Glomerular visceral epithelial cell (primary cell): ENCODE measurements around the gene TAP2.

Experiments
- DNase-seq: peaks from one replicate; pipeline ENCODE4 v3.0.0-alpha.2; 2016; ENCODE audit errors: extremely low spot score

TAP2 gene

DNA sequence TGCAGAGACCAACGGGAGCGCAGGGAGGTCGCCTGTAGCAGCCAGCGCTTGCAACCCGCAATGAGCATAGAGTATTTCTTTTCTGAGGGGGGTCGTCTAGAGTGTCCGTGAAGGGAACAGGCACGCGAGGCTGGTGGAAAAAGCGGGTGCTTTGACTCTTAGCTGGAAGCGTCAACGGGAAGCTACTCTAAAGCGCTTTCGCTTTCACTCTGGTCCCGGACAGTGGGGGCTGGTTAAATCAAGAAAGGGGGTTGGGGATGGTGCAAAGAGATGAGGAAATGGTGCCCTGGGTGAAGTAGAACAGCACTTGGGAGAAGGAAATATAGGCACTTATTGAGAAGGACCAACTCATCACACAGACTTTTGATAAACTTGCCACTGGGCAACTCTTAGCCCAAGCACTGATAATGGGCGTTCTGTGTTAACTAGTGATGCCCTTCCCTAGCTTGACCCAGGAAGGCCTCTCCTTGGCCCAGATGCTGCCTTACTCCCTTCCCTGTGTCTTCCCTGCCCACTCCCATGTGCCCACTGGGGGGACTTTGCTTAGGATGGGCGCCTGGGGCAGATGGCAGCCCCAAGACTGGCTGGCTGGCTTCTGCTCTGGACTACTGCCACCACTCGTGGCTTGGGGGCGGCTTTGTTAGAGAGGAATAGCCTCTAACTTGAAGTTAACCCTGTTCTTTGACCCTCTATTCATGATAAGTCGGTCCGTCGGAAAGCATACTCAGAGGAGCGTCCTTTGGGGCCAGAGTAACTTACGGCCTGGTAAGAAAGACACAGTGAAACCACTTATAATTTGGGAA lies 16.0 kb upstream of the TAP2 start:
- DNase-seq = peak; percentile 25

GRCh38 chr6:32853541-32854375 lies 15.2 kb upstream of the TAP2 start, which contains the start of the genes PSMB9 and TAP1:
Gene PSMB9, plus strand, starts transcription at chr6:32854192. Its CDS starts 38 bp downstream, at chr6:32854230.
Gene TAP1, minus strand, starts transcription at chr6:32853704. Its CDS starts 68 bp downstream, at chr6:32853636.
- peak; percentile 94 for DNase-seq

DNA sequence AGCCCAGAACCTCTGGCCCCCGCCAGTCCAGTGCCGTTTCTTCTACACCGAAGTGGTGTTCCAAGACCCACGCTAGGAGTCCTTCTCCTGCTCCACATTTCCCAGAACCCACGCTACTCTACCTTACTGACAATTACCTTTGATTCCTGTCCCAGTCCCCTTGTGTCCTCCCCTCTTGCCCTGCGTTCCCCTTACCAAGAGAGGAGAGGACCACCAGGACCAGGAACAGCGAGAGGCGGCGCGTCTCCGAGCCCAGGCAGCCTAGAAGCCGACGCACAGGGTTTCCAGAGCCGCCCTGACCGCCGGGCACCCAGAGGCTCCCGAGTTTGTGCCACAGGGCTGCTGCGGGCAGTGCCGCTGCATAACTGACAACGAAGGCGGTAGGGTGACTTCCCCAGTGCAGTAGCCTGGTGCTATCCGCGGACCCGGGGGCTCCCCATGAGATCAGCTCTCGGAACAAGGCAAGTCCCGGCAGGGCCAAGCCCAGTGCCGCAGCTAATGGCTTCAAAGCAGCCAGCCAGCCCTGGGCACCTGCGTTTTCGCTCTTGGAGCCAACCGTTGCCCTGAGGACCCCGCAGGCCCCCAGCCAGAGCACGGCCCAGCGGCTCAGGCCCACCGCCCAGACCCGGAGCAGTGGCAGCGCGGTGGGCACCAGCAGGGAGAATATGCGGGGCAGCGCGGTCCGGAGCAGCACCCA lies 14.5 kb upstream of the TAP2 start:
- DNase-seq = peak; percentile 45

- peak; percentile 33 for DNase-seq
These were observed 13.7 kb upstream of the TAP2 start for GRCh38 chr6:32852018-32852843.

DNA sequence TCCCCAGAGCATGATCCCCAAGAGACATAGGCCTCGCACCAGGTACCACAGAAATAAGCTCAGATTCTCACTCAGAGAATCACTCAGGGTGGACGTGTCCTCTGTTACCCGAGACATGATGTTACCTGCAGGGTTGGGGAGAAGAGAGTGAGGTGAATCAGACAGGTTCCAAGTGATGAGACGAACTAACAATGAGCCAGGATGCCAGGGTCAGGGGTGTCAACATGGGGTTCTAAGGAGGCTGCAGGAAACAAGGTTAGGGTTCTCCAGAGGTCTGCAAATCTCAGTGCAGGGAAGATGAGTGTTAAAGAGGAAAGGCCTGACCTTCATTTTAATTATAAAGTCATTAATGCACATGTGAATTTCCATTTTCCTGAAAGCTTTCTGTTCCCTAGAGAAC lies 12.5 kb upstream of the TAP2 start:
- DNase-seq = no peak

DNA sequence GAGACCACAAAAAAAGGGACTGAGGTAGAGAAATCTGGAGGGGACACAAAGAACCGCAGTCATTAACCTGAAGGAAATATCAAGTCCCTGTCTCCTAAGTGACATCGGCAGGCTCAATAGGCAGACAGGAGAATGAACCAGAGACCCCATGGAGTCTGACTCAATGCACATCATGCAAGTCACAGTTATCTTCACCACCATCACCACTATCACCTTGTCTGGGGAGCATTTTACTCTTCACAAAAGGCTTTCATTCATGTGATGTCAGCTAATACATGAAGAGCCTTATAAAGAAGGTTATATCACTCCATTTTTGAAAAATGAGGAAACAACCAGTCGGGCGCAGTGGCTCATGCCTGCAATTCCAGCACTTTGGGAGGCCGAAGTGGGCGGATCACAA lies 10.6 kb upstream of the TAP2 start:
- DNase-seq = no peak

DNA sequence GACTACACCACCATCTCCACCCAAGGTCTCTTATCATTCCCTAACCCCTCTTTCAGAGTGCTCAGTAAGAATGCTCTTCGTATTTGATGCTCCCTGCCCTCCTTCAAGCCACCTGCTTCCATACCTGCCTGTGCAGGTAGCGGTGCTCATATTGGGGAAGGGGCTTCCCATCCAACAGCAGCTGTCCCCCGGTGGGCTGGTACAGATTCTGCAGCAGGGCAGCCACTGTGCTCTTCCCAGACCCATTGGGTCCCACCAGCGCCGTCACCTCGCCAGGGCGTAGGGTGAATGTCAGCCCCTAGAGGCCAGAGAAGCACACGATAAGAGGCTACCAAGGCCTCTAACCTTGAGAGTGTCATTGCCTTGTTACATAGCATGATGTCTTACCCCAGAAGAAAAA lies 9.3 kb upstream of the TAP2 start:
- DNase-seq = no peak

DNA sequence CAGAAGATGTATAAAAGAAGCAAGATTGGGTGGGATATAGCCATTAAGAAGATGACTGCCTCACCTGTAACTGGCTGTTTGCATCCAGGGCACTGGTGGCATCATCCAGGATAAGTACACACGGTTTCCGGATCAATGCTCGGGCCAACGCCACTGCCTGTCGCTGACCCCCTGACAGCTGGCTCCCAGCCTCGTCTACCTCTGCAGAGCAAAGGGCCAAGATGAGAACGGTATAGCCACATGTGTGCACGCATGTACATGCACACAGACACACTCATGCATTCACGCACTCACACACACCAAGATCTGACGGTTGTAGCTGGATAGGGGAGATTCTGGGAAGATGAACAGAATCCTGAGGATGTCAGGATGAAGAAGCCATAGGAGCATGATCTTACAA lies 8.5 kb upstream of the TAP2 start:
- no peak for DNase-seq

DNA sequence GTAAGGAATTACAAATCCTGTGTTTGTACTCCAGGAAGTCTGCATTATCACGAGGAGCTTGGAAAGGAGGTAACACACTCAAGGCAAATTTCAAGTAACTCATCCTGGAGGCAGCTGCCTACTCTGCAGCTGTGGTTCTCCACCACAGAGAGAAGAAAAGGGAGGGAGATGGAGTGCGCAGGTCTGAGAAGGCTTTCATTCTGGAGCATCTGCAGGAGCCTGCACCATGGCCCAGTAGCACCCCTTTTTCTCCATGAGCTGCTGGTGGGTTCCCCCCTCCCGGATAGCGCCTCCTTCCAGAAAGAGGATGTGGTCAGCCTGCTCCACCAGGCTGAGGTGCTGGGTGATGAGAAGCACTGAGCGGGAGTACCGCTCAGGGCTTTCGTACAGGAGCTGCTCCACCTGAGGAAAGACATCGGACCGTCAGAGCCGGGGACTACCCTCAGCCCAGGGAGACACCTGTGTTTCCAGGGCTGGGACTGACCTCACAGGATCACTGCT lies 6.9 kb upstream of the TAP2 start:
- DNase-seq = no peak

- DNase-seq = no peak
These were observed 6.4 kb upstream of the TAP2 start for GRCh38 chr6:32844839-32845383.

GRCh38 chr6:32843979-32844838 lies 5.7 kb upstream of the TAP2 start, which contains the start of gene PSMB8:
Gene PSMB8, minus strand, starts transcription at chr6:32844047. Its CDS starts 51 bp downstream, at chr6:32843996.
- DNase-seq = peak; percentile 96

DNA sequence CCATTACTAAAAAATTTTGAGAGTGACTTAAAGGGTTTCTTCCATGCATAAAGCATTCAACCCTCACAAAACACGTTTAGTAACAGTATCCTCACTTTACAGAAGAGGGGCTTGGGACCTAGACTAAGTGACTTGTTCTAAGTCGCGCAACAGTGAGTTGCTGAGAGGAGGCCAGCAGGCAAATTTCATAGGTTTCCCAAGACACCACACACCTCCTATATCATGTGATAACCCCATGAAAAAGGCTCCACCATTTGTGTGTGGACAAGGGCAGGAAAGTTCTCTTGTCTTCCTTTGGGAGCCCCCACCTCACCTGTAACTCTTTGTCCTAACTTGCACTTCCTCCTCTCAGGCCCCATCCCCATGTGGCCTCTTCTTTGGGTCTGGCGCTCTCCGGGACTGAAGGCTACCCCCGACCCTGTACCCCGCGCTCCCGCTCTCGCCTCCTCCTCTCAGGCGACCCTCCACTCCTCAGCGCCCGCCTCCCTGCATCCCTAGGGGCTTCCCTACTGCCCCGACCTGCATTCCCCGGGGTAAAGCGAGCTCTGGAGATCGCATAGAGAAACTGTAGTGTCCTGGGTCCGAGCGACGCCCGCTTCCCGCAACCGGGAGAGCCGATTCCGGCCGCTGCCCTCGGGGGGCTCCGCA lies 4.9 kb upstream of the TAP2 start:
- DNase-seq = no peak

DNA sequence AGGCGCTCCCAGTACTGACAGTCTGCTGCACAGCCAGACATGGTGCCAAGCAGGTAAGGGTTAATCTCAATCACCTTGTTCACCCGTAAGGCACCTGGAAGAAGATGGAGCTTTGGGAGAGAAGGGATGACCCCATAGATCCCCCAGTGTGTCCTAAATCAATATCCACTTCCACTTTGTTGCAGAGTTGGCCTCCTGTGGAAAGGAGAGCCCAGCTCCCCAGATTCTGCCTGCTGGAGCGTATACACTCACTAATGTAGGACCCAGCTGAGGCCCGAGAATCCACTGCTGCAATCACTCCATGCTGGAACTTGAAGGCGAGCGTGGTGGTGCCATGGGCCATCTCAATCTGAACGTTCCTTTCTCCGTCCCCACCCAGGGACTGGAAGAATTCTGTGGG lies 4.2 kb upstream of the TAP2 start:
- DNase-seq = no peak

GRCh38 chr6:32842021-32842650 lies 3.6 kb upstream of the TAP2 start:
- no peak for DNase-seq

GRCh38 chr6:32840604-32841246 lies 2.2 kb upstream of the TAP2 start:
- no peak for DNase-seq

- DNase-seq = no peak
These were observed 817 bp upstream of the TAP2 start for GRCh38 chr6:32839356-32839755.

GRCh38 chr6:32837651-32838113 lies 857 bp downstream of the TAP2 start:
- DNase-seq = peak; percentile 34

DNA sequence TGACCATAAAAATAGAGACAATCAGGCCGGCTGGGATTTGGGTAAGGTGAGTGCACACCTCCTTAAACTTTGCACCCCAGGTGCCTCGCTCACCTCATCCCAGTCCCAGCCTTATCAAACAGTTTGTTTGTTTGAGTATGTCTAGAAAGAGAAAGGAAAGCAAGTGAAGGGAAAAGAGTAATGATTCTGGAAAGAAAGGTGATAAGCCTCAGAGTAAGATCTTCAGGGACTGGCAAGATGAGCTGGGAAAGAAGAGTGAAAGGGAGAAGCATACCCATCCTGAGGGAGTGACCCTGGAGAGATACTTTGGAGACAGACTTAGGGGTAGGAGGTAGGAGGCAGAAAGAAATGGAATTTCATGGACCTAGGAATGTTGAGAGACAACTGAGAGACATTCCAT lies 1.7 kb downstream of the TAP2 start:
- DNase-seq = no peak
